Stimulated activated CD4-positive, alpha-beta T cell treated with anti-CD3 and anti-CD28 coated beads, Interleukin-4, amount 100 ng/mL, for 24 hours (primary cell): Measurements from ENCODE around the gene CAMTA1.
"Not testable (repeated sequence)": the region's sequence is repeated elsewhere in the genome, so short reads cannot be mapped to it uniquely, and the experiment has no call there.

ENCODE experiments used
- DNase-seq: peaks from one replicate; pipeline ENCODE4 v3.0.0-alpha.2; 2020

CAMTA1 gene

DNA sequence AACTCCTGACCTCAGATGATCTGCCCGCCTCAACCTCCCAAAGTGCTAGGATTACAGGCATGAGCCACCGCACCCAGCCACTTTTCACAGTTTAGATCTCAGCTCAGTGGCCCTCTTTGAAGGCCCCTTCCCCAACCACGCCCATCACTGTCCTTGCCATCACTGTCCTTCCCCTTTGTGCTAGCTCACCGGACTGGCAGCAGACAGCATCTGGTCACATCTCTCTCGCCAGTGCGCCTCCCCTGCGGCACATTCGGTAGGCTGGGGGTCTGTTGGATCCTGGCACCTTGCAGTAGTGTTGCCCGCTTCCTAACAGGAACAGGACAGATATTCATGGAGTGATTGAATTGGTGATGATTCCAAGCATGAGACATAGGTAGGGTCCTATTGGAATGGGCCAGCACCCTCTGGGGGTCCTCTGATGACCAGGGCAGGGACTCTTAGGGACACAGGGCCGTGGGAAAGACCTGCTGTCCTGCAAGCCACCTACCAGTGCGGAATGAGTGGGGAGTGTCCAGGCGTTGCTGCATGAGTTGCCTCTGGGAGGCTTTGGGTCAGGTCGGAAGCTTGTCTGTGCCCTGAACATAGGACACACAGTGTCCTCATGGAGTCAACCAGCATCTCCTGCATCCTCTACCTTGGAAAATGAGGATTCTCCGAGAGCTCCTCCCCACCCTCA lies 807.0 kb downstream of the CAMTA1 start:
- no peak for DNase-seq

DNA sequence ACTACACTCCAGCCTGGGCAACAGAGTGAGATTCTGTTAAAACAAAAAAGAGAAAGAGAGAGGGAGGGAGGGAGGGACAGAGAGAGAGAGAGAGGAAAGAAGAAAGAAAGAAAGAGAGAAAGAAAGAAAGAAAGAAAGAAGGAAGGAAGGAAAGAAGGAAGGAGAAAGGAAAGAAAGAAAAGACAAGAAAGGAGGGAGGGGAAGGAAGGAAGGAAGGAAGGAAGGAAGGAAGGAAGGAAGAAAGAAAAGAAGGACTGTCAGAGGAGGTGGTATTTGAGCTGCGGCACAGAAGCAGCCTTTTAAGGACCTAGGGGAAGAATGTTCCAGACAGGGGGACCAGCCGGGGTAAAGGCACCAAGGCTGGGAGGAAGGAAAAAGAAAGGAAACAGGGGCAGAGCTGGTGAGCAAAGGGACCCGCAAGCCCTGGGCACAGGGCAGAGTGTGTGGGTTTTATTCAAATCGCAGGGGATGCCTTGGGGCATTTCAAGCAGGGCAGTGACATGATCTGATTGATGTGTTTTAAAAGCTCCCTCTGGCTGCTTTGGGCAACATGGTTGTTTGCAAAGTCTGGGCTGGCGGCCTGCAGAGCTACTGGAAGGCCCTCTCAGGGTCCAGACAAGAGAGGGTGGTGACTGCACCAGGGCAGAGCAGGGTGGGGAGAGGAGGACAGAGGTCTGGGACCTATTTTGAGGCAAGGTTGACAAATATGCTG lies 808.9 kb downstream of the CAMTA1 start:
- DNase-seq = no peak

DNA sequence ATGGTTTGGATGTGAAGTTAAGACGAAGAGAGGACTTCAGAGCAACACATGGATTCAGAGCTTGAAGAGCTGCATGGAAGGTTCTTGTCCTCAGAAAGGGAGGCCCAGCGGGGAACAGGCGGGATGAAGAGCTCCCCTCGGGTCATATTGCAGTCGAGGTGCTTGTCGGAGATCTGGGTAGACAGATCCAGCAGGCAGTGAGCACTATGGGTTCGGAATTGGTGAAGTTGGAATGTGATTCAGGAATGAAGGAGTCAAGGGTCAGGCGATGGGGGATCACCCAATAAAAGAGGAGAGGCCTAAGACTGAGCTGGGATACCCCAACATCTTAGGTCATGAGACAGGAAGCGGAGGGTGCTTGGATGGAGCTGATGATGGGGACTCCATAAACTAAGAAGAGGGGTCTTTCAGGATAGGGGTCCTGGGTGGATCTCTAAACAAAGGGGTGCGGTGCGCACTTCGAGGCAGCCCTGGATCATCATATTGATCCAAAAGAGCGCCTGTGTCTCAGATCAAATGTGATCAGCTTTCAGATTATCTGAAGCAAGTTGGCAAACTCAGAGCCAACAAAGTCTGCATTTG lies 809.6 kb downstream of the CAMTA1 start:
- no peak for DNase-seq

DNA sequence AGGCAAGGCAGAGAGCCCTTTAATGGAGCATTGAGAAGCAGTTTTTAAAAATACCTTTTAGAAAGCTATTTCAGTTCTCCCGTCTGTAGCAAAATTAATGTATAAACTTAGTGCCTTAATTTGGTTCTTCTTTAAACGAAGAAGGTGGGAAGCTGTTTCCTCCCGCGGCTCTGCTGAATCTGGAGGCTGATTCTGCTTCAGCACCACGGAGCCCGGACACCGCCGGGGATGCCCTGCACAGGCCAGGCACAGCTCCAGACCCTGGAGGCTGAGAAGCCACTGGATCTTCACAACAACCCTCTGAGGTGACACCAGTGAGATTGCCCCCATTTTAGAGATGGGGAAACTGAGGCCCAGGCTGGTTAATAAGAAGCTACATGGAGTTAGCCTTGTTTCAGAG lies 810.1 kb downstream of the CAMTA1 start:
- no peak for DNase-seq

DNA sequence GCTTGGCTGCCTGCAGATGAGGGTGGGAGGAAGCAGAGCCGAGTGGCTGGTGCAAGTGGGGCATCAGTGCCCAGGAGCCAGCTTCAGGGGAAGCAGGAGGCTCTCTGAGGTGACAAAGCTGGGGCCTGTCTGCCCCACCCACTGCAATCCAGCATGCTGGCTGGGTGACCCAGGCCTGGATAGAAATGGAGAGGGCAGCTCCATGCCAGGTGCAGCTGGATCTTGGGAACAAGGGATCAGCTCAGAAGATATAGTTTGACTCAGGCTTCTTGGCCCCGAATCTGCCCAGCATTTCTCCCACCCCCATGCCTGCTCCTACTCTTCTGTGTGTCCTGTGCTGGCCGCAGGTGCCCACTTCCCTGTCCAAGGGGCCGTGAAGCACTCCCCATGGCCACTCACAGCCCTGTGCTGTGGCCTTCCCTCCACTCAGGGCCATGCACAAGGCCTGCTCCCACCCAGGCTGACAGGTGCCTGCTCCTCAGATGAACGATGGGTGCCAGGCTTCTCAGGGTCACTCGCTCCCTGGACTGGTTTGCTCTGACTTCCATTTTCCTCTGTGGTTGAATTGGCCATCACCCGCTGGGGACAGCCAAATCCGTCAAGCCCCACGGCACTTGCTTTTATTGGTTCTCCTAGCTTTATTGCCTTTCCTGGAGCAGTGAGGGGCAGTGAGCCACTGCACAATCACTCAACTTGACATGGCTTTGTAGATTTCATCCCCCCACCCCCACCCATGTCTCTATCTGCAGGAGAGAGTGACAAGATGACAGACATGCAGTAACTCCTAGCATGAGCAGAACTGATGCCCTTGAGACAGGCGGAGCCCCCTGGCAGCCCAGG lies 811.1 kb downstream of the CAMTA1 start:
- DNase-seq = no peak

DNA sequence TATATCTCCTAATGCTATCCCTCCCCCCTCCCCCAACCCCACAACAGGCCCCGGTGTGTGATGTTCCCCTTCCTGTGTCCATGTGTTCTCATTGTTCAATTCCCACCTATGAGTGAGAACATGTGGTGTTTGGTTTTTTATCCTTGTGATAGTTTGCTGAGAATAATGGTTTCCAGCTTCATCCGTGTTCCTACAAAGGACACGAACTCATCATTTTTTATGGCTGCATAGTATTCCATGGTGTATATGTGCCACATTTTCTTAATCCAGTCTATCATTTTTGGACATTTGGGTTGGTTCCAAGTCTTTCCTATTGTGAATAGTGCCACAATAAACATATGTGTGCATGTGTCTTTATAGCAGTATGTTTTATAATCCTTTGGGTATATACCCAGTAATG lies 812.8 kb downstream of the CAMTA1 start:
- not testable (repeated sequence) for DNase-seq

DNA sequence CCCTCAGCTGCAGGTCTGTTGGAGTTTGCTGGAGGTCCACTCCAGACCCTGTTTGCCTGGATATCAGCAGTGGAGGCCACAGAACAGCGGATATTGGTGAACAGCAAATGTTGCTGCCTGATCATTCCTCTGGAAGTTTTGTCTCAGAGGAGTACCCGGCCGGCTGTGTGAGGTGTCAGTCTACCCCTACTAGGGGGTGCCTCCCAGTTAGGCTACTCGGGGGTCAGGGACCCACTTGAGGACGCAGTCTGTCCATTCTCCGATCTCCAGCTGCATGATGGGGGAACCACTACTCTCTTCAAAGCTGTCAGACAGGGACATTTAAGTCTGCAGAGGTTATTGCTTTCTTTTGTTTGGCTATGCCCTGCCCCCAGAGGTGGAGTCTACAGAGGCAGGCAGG lies 819.7 kb downstream of the CAMTA1 start:
- DNase-seq = not testable (repeated sequence)

DNA sequence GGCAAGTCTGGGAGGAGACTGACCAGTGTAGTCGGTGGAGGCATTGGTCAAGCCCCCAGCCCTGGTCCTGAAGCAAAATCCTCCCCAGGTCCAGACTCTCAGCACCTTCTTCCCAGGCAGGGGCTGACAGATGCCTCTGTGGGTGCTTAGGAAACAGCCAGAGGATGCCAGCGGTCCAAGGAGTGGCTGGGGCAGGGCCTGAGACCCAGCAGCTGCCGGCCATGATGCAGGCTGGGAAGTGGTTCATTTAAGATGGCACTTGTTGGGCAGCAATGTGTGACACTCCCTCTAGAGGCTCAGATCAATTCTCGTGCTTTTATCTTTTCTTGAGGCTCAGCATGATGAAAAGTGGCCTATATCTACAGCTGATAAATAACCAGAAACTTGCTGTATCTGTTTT lies 820.8 kb downstream of the CAMTA1 start:
- DNase-seq = no peak

DNA sequence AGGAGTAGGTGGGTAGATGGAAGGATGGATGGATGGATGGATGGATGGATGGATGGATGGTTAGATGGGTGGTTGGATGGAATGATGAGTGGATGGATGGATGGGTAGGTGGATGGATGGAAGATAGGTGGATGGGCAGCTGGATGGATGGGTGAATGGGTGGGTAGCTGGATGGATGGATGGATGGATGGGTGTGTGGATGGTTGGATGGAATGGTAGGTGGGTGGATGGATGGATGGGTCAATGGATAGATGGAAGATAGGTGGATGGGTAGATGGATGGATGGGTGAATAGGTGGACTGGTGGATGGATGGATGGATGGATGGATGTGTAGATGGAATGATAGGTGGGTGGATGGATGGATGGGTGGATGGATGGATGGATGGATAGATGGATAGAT lies 821.8 kb downstream of the CAMTA1 start:
- DNase-seq = no peak

DNA sequence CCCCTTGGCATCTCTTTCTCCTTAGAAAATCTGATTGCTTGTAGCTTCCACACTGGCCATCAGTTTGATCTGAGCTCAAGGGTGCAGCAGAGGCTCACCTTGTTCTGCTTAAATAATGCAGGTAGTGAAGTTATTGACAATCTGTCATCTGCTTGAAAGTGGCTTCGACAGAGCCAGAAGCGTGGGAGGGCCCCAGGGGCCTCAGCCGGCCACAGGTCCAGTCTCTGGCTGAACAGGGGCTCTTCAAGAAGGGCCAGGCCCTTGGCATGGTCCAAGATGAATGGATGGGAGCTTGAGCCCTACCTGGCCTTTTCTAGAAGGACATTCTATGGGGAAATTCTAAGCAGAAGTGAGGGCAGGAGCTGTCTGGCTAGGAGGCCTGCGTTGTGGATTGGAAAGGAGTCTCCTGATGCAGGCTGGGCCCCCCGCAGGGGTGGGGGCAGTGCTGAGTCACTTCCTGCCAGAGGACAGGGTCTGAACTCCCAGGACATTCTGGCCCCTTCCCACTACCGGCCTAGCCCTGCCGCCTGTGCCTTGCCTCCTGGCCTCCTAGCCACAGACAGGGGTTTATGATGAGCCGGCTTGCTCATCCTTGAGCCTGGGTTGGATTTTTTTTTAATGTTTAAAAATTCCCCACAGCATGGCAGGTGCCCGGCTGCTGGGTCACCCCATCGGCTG lies 823.5 kb downstream of the CAMTA1 start:
- no peak for DNase-seq

DNA sequence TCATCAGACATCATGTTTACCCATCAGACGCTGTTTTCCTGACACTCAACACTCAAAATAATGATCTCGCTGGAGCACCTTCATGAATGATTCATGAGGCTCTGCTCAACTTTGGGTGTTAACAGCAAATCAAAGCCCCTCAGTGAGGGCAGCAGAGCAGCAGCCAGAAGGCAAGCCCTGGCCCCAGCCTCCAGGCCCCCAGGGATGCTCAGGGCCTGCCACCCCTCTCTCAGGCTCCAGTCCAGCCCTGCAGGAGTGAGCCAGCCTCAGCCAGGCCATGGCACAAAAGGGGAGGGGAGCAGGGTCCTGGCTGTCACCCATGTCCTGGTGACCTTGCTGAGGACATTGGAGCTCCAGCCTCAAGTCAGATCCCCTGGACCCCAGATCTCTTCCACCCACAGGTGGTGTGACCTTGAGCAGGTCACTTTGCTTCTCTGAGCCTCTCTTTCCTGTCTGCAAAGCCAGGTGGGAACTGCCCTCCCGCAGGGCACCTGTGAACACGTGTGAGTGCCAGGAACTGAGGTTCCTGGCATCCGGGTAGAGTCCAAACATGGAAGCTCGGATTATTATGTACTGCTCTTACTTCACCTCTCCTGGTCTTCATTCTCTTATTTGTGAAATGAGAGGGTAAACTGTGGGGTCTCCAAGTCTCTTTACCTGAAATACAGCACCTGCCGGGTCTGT lies 824.2 kb downstream of the CAMTA1 start:
- no peak for DNase-seq

DNA sequence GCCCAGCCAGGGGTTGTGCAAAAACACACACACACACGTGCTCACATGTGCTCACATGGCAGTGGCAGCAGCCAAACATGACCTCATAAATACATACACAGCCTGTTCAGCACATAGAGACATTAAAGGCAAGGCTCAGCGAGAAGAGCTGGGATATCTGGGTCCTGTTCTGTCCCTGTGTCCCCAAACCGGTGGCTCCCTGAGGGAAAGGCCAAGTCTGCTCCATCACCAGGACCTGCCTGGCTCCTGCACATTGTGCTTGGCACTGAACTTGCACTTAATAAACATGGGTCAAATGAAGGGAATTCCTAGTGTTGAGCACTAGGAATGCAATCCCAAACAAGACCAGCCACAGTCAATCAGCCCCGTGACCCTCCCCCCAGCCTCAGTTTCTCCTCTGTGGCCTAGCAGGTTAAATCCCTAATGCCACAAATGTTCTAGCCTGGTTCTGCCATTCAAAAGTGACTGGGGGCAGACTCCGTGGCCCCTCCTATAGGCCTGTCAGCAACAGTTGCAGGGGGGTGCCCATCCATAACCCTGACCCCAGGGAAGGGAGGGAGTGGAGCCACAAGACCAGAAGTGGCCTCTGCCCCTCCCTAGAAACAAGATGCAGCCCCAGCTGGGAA lies 825.0 kb downstream of the CAMTA1 start:
- DNase-seq = no peak

DNA sequence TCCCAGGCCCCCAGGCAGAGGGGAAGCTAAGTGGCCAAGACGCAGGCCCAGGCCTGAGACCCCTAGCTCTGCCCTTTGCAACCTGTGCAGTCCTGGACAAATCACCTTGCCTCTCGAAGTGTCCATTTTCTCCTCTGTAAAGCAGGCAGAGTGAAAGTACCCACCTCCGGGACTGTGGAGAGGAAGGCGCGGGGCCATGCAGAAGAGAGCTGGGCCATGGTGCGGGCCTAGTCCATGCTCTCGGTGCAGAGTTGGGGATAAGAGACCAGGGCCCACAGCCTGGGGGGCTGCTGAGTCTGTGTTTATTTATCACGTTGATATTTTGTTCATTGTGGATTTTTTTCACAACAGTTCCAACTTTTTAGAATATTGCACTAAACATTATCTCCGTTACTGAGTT lies 825.7 kb downstream of the CAMTA1 start:
- no peak for DNase-seq

DNA sequence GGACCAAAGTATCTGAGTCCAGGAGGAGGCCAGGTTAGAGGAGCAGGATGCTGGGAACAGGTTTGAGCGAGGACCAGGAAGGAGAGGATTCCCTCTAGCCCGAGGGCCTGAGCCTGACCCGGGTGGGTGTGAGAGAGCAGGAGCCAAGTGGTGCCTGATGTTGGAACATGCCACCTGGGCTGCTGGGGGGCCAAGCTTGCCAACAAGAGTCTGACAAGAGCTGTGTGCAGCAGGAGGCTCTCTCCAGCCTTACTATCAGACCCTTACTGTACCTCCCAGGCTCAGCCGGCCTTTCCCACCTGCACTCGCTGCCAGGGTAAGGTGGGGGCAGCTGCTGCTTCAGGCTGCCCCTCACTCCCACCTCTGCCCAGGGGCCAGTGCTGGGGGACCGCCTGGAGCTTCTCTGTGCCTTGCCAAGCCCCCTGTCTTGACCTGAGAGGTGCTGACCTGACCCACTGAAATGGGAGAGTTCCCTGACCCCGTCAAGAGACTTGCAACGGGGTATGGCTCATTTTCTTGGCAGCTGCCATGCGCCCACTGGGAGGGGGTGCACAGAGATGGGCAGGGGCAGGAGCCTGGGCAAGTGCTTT lies 826.3 kb downstream of the CAMTA1 start:
- no peak for DNase-seq

DNA sequence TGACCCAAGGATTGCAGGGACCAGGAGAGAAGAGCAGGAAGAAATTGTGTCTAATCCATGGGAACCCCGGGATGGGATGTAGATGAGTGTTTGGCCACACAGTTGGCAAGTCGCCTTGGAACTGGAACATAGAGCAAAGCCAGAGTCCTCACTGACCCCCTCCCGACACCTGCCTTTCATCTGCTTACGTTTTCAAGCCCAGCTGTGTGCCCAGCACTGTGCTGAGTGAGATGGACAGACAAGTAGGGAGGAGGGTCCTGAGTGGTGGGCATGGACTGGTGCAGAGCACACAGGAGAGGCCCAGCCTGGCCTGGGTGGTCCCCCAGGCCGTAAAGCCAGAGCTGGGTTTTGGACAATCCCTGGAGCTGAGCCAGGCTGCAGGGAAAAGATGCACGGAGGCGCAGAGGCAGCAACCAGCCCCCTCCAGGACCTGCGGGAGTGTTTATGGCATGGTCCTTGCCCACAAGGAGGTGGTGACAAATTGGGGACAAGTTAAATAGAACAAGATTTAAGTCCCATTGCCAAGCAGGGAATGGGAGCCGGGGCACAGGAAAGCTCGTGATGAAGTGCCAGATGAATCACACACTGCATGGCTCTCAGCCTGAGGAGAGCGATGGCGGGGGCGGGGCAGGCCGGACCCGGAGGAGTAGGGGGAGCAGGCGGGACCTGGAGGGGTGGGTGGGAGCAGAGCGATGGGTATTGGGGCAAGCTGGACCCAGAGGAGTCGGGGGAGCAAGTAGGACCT lies 828.0 kb downstream of the CAMTA1 start:
- no peak for DNase-seq

DNA sequence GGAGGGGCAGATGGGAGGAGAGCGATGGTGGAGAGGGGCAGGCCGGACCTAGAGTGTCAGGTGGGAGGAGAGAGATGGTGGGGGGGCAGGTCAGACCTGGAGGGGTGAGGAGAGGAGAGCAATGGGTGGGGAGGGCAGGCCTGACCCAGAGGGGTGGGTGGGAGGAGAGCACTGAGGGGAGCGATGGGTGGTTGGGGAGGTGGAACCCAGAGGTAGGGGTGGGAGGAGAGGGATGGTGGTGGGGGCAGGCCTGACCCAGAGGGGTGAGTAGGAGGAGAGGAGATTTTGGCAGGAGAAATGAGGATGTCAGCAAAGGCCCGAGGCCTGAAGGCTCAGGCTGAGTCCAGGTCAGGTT lies 828.6 kb downstream of the CAMTA1 start:
- DNase-seq = no peak

DNA sequence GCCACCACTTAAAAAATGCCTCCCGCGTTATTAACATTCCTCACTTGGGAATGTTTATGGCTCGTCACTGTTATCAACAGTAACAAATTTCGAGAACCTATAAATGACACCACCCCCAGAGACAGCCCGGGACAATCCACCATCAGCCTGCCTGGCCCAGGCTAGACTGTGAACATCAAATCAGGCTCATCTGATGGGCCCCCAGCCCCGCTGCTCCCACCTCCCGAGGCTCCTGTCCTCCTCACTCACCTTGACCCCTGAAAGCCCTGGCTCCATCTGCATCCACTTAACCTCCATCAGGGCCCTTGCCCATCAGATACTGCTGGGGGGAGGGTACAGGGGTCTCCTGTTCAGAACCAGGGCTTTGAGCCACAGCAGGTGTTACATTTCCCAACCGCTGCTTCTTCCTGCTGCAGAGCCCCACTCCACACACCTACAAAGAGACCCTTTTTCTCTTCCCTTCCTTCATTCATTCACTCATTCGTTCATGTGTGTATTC lies 829.4 kb downstream of the CAMTA1 start:
- DNase-seq = no peak

DNA sequence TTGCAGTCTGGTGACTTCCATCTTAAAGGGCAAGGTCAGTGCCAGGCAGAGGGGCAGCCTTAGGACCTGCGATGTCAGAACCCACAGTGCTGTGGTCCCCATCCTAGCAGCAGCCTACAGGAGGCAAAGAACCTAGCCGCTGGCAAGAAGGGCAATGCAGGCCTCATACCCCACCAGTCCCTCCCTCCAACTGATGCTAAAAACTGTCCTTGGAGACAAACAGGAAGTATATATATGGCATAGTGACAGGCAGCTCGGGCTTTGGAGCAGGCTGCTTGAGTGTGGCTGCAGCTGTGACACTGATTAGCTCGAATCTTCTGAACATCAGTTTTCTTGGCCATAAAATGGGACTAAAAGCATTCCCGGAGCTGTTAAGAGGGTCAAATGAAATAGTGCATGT lies 829.9 kb downstream of the CAMTA1 start:
- DNase-seq = no peak

DNA sequence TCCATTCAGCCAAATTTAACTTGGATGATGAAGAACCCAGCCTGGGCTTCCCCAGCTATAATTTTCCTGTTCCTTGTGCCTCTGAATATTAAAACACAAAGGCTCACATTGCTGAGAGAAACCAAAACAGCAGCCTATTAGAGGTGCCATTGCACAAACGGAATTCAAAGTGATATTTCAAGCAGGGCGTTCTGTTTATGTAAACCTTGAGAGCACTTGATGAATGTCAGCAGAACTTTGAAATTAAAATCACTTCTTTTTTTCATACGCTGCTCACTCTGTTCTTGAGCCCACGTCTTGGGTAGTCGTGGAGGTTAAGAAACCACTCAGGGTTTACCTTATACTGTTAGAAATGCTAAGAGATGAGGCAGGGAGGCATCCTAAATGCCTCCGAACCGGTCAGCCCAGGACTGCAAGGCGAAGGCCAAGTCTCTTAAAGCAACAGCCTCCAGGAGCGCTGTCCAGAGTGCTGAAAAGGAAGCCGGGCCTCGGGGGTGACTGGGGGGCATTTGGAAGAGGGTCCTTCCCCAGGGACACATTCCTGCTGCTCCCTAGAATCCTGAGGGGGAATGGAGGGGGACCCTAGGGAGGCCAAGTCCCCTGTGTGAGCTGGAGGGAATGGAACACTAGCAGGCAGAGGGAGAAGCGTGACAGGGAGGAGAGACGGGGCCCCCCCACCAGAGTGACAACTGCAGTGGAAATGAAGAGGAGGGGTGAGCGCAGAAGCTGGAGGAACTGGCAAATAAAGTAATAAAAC lies 831.0 kb downstream of the CAMTA1 start:
- DNase-seq = no peak

DNA sequence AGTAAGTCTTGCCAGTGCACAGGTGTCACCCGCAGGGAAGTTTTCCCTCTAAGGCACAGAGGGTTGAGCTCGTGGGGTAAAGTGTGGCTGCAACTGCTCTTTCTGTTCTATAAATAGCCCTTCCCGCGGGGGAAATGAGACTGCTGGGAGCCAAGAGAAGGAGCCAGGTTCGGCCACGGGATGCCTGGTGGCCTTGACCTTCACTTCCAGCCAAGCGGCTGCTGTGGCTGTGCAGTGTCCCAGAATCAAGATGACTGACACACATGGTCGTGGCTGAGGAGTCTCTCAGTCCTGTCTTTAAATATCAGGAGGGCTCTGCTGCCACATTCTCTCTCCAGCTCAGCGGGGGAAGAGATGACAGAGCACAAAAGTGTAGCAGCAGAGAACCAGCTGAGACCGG lies 831.7 kb downstream of the CAMTA1 start:
- DNase-seq = no peak
